GM21723 (cell line): ENCODE results near the gene C6orf15.

Experiments
- ATAC-seq: cut with Tn5 transposase; IDR thresholded peaks from one replicate; pipeline ENCODE4 v1.9.1; 2021; ENCODE audit warnings: mild to moderate bottlenecking, moderate library complexity; ENCODE audit not compliant: unreplicated experiment

Gene C6orf15

DNA sequence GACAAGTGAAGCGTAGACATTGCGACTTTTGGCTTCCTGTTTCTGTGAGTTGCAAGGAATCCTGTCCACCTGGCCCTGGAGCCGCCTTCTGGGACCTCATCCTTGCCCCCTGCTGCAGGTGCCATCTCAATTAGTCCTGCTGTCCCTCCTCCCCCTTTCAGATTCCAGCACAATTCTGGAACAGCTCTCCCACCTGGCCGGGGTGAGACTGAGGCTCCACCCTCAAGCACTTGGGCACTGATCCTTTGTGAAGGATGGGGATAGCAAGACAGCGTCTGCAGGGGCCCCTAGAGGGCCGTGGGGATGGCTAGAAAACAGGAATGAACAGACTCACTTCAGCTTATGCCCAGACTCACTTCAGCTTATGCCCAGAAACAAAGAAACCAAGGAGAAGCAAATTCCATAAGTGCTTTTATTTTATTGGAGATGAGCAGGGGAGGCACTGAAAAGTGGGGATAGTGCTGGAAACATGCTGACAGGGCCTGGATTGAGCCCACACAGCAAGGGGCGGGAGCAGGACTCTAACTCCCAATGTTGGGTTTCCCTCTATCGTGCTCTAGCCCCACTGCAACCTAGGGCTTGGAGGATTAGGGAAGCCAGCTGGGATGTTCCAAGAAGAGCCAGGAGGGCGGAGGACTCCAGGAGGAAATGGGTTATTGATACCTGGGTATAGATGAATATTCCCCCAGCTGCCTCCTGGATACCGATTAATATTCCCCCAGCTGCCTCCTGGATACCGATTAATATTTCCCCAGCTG lies 1.4 kb downstream of the C6orf15 start:
- ATAC-seq, result no peak

DNA sequence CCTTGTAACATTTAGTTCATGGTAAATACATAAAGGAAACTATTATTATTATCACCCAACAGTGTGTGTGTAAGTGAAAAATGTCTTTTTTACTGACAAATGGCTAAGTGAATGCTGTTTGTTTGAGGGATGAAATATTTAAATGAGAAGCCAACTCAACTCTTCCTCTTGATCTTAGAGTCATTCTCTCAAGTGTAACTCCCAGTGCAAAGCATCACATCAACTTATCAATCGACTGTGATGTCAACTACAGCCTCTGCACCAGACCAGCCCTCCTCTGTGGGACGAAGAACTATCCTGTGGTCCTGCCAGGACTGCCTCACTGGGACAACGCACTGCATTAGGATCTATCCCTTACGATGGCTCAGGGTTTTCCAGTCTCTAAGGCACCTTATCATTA lies 5.3 kb downstream of the C6orf15 start:
- ATAC-seq, result no peak

- no peak for ATAC-seq
These were observed 9.2 kb downstream of the C6orf15 start for GRCh38 chr6:31103136-31103535.

DNA sequence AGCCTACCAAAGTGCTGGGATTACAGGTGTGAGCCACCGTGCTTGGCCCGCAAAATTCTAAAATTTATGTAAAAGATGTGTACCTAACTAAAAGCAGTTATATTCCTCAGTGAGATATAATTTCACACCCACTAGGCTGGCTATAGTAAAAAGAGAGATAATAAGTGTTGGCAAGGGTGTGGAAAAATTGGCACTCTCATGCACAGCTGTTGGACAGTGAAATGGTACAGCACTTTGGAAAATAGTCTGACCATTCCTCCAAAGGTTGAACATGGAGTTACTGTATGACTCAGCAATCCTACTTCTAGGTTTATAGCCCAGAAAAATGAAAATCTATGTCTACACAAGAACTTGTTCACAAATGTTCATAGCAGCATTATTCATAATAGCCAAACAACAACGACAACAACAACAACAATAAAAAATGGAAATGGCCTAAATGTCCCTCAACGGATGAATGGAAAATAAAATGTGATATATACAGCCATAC lies 13.9 kb downstream of the C6orf15 start:
- no peak for ATAC-seq

- no peak for ATAC-seq
These were observed 15.7 kb downstream of the C6orf15 start for GRCh38 chr6:31096656-31097055.

GRCh38 chr6:31096215-31096614 lies 16.2 kb downstream of the C6orf15 start:
- ATAC-seq, result no peak

- no peak for ATAC-seq
These were observed 17.9 kb downstream of the C6orf15 start for GRCh38 chr6:31094389-31094881.

DNA sequence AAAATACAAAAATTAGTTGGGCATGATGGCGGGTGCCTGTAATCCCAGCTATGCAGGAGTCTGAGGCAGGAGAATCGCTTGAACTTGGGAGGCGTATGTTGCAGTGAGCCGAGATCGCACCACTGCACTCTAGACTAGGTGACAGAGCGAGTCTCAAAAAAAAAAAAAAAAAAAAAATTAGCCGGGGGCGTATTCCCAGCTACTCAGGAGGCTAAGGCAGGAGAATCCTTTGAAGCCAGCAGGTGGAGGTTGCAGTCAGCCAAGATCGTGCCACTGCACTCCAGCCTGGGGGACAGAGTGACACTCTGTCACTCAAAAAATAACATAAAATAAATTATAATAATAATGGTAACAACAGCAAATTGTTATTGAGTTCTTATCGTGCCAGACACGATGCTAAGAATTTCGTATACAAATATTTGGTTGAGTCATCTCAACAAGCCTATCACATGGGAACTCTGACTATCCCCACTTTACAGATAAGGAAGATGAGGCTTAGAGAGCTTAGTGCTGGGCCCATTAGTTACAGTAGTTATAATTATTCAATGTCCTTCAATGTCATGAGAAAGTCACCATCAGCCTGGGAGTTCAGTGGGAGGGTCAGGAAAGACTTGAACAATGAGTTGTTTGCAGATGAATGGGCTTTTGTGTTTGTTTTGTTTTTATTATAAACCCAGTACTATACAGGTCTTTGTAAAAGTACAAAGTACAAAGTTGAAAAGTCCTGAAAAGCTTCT lies 19.4 kb downstream of the C6orf15 start:
- ATAC-seq, result no peak

DNA sequence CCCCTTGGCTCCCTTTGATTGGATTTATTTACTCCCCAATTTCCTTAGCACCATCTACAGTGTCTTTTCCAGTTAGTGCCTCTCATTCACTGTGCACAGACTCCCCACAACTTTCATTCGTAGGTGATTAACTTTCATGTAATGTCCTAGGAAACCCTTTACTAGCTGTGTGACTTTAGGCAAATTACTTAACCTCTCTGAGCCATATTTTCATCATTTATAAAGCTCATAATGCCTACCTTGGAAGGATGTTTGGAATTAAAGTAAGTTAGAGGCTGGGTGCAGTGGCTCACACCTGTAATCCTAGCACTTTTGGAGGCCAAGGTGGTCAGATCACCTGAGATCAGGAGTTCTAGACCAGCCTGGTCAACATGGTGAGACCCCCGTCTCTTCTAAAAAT lies 20.1 kb downstream of the C6orf15 start:
- ATAC-seq, result no peak

DNA sequence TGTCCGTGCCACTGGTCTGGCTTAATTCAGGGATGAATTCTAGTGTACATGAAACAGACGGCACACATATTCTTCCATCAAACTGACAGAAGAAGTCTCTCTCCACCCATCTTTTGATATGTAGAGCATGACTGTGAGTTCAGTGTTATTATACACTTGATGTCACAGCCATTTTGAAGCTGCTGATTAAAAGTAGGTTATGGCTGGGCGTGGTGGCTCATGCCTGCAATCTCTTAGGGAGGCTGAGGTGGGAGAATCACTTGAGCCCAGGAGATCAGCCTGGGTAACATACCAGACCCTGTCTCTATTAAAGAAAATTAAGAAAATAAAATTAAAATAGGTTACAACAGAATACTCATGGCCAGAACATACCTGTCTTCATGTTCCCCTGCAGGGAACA lies 20.7 kb downstream of the C6orf15 start:
- ATAC-seq, result no peak

- ATAC-seq, result no peak
These were observed 21.4 kb downstream of the C6orf15 start for GRCh38 chr6:31090973-31091364.

GRCh38 chr6:31090275-31090972 lies 22.0 kb downstream of the C6orf15 start:
- no peak for ATAC-seq

GRCh38 chr6:31087494-31088089 lies 24.8 kb downstream of the C6orf15 start:
- ATAC-seq, result no peak

GRCh38 chr6:31086788-31087440 lies 25.5 kb downstream of the C6orf15 start:
- no peak for ATAC-seq

GRCh38 chr6:31083742-31084354 lies 28.5 kb downstream of the C6orf15 start:
- no peak for ATAC-seq

GRCh38 chr6:31081872-31082271 lies 30.5 kb downstream of the C6orf15 start:
- no peak for ATAC-seq

- no peak for ATAC-seq
These were observed 32.6 kb downstream of the C6orf15 start for GRCh38 chr6:31079656-31080261.

DNA sequence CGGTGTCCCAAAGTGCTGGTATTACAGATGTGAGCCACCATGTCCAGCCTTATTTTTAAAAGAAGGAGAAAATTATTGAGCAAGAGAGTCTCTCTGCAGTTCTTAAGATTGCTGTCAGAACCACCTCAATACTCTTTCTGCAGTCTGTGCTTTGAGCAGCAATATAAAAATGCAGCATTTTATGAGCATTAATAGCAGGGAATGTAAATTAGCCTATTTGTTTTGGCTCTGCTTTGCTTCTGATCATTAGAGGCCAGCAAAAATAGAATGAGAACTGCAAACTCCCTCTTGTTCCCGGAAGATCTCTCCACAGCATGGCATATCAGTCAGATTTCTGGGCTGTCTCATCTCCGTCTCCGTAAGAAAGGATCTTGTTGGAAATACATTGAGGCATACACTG lies 35.8 kb downstream of the C6orf15 start:
- no peak for ATAC-seq

DNA sequence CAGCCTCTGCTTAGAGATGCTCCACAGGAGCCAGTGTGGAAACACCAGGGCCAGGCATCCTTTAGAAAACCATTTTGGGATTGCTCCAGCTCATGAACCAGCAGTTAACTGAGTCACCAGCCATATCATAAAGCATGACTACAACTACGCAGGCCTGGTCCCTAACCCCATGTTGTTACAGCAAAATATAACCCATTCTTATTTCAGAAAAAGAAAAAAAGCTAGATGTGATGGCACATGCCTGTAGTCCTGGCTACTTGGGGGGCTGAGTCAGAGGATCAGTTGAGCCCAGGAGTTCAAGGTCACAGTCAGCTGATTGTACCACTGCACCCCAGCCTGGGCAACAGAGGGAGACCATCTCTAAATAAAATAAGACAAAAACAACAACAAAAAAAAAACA lies 36.8 kb downstream of the C6orf15 start:
- ATAC-seq, result no peak

DNA sequence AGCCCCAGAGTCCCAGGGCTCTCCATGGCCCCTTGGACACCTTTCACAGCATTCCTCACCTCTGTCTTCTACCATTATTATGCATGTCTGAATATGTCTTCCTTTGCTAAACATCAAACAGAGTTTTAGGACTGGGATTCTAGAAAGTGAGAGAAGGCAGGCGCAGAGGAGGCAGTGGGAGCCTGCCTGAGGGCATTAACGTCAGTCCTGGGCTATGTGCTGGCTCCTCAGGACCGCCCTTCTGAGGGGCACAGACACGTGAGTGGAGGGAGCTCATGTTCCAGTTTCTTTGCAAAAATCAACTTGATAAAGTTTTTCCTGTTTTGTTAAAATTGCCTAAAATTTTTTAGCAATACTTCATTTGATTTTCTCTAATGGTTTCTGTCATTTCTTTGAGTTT lies 38.0 kb downstream of the C6orf15 start:
- ATAC-seq, result no peak
